Temporal lobe (tissue), 1 donor: ENCODE measurements around the gene LSR. TPM values are rescaled to one million over a fixed set of nuclear protein-coding genes. Genes with fewer than 3 reads are reported as not detected.

Experiments
- total RNA-seq: library from RNA; depleted of rRNA; stranded (reverse); fragments of >200 nt; gene quantifications from one replicate; pipeline ENCODE4 v1.2.3, GENCODE V29; 2014

Gene LSR
- total RNA-seq, 1 donor from 2014 or later, result 1.7 TPM

Other genes starting within 250 kb of the LSR start
- gene GRAMD1A, start 248.7 kb upstream of the LSR start, total RNA-seq, result 36.1 TPM
- 0.49 TPM for gene SCN1B, start 218.5 kb upstream of the LSR start, total RNA-seq
- not detected for gene HPN, start 207.3 kb upstream of the LSR start, total RNA-seq
- not detected for gene FXYD3, start 133.2 kb upstream of the LSR start, total RNA-seq
- gene LGI4, start 113.9 kb upstream of the LSR start, total RNA-seq, result 5.2 TPM
- 0.74 TPM for gene FXYD1, start 110.2 kb upstream of the LSR start, total RNA-seq
- 10.1 TPM for gene FXYD7, start 105.7 kb upstream of the LSR start, total RNA-seq
- 0.74 TPM for gene FXYD5, start 94.3 kb upstream of the LSR start, total RNA-seq
- gene FAM187B, start 20.3 kb upstream of the LSR start, total RNA-seq, result not detected
- 36.6 TPM for gene USF2, start 20.0 kb downstream of the LSR start, total RNA-seq
- not detected for gene HAMP, start 33.5 kb downstream of the LSR start, total RNA-seq
- 0.49 TPM for gene MAG, start 43.2 kb downstream of the LSR start, total RNA-seq
- not detected for gene CD22, start 80.2 kb downstream of the LSR start, total RNA-seq
- not detected for gene FFAR1, start 98.9 kb downstream of the LSR start, total RNA-seq
- under 0.01 TPM for gene FFAR3, start 109.5 kb downstream of the LSR start, total RNA-seq
- not detected for gene GPR42, start 122.1 kb downstream of the LSR start, total RNA-seq
- not detected for gene FFAR2, start 199.3 kb downstream of the LSR start, total RNA-seq
- gene KRTDAP, start 241.5 kb downstream of the LSR start, total RNA-seq, result 0.49 TPM